ENCODE data around the gene C1orf167. TPM values are rescaled to one million over a fixed set of nuclear protein-coding genes. Genes with fewer than 3 reads are reported as not detected.
A peak's percentile ranks its signal among the peaks of the same experiment; 100 is the strongest.

Gene C1orf167
- total and polyA plus RNA-seq, 8 donors = 0.24 to 14.4 (median 0.64) TPM; not detected in 3

DNA sequence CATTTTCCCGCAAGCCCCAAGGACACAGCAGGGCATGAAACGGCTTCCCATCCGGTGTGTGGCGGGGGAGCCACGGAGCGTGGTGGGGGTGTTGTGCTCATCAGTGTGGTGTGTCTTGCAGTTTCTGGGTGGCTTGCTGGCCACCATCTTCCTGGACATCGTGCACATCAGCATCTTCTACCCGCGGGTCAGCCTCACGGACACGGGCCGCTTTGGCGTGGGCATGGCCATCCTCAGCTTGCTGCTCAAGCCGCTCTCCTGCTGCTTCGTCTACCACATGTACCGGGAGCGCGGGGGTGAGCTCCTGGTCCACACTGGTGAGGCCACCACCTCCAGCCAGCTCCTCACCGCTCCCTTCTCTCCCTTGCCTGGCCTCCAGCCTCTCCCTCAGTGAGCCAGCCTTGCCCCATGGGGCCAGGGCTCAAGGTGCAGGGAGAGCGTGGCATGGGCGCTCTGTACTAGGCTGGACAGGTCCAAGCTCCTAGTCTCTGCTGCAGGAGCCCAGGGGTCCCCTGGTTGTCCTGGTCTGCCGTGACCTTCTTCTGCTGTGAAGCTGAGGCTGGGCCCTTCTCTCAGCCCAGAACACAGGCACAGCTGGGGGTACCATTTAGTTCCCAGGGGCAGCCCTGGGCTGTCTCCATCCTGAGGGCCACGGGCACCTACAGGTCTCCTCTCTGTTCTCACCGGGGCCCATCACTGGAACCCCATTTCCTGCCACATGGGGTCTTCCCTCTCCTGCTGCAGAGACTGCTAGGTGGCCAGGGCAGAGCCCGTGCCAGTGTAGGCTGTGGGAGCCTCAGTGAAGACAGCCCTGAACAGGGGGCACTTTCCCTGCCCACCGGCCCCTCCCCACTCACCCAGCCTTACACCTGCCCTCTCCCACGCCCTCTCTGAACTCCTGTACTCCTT, 13.4 kb upstream of the C1orf167 start:
- Histone ChIP-seq H3K4me3 (no peak overlapping the region), H3K27ac (peak overlapping the region in 1 of 2 donors; percentile 73), H3K9me3 (no peaks in the 10 kb centered on the region), H3K27me3 (no peaks in the 10 kb centered on the region), H3K4me1 (peaks cover 0 to 42% of the 10 kb centered on the region in 2 donors), H3K36me3 (peaks cover 0 to 74% of the 10 kb centered on the region in 2 donors)
- TF ChIP-seq, protein P1, sequence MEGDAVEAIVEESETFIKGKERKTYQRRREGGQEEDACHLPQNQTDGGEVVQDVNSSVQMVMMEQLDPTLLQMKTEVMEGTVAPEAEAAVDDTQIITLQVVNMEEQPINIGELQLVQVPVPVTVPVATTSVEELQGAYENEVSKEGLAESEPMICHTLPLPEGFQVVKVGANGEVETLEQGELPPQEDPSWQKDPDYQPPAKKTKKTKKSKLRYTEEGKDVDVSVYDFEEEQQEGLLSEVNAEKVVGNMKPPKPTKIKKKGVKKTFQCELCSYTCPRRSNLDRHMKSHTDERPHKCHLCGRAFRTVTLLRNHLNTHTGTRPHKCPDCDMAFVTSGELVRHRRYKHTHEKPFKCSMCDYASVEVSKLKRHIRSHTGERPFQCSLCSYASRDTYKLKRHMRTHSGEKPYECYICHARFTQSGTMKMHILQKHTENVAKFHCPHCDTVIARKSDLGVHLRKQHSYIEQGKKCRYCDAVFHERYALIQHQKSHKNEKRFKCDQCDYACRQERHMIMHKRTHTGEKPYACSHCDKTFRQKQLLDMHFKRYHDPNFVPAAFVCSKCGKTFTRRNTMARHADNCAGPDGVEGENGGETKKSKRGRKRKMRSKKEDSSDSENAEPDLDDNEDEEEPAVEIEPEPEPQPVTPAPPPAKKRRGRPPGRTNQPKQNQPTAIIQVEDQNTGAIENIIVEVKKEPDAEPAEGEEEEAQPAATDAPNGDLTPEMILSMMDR (IDR thresholded peaks at IDR 0.05) = no peak
- ATAC-seq (no peak), DNase-seq (no peak)
- intact Hi-C loops (cut with DNase I) = no loop called here

DNA sequence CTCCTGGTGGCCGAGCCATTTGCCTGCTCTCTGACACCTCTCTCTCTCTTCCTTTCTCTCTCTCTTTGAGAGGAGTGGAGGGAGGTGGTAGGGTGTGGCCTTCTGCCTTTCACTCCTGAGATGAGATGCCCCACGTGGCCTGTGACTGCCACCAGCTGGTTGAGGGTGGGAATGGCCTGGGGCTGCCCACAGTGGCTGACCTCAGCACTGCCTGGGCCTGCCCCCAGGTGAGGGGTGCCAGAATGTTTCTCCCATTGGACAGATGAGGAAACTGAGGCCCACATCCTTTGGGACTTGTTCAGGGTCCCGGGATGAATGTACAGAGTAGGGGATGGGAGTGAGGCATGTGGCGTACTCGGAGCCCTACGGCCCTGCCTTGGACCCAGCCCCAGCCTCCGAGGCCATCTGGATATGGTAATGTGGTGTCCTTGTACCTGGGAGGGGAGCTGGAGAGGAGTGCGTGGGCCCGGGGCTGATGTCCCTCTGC, 12.7 kb upstream of the C1orf167 start:
- Histone ChIP-seq H3K4me3 (no peak overlapping the region), H3K27ac (peak overlapping the region in 1 of 2 donors; percentile 73), H3K9me3 (no peaks in the 10 kb centered on the region), H3K27me3 (no peaks in the 10 kb centered on the region), H3K36me3 (peaks cover 0 to 68% of the 10 kb centered on the region in 2 donors), H3K4me1 (peaks cover 0 to 42% of the 10 kb centered on the region in 2 donors)
- TF ChIP-seq, protein P1 (IDR thresholded peaks at IDR 0.05) = peak; percentile 57 to 78
- intact Hi-C loops (cut with DNase I) = no loop called here
- ATAC-seq = peak; percentile 92
- DNase-seq = peak in 2 of 4 donors; percentile 68 to 92

- no peaks in the 10 kb centered on the region for H3K27me3 ChIP-seq
- H3K4me3 ChIP-seq = no peak overlapping the region
- H3K36me3 ChIP-seq = peaks cover 0 to 65% of the 10 kb centered on the region in 2 donors
- no peaks in the 10 kb centered on the region for H3K9me3 ChIP-seq
- intact Hi-C loops (cut with DNase I) = no loop called here
- peaks cover 0 to 37% of the 10 kb centered on the region in 2 donors for H3K4me1 ChIP-seq
- DNase-seq (no peak), ATAC-seq (no peak)
- TF ChIP-seq, protein P1 (IDR thresholded peaks at IDR 0.05) = no peak
- no peak overlapping the region for H3K27ac ChIP-seq
Observed at GRCh38 chr1:11749996-11750395, 12.0 kb upstream of the C1orf167 start.

GRCh38 chr1:11751087-11751486, 10.9 kb upstream of the C1orf167 start:
- Histone ChIP-seq H3K4me3 (no peak overlapping the region), H3K36me3 (peaks cover 0 to 55% of the 10 kb centered on the region in 2 donors), H3K9me3 (no peaks in the 10 kb centered on the region), H3K4me1 (peaks cover 0 to 26% of the 10 kb centered on the region in 2 donors), H3K27me3 (no peaks in the 10 kb centered on the region), H3K27ac (no peak overlapping the region)
- ATAC-seq = no peak
- TF ChIP-seq, protein P1 (IDR thresholded peaks at IDR 0.05) = no peak
- intact Hi-C loops (cut with DNase I) = no loop called here
- DNase-seq = no peak

- Histone ChIP-seq H3K9me3 (no peaks in the 10 kb centered on the region), H3K4me3 (no peak overlapping the region), H3K27me3 (no peaks in the 10 kb centered on the region), H3K27ac (no peak overlapping the region), H3K36me3 (peaks cover 0 to 40% of the 10 kb centered on the region in 2 donors), H3K4me1 (peaks cover 0 to 14% of the 10 kb centered on the region in 2 donors)
- ATAC-seq (no peak), DNase-seq (no peak)
- TF ChIP-seq, protein P1 (IDR thresholded peaks at IDR 0.05) = no peak
- intact Hi-C loops (cut with DNase I) = no loop called here
Observed at GRCh38 chr1:11752359-11753088, 9.5 kb upstream of the C1orf167 start.
